HTERT RPE-1 (cell line): ENCODE data around the gene EXOC6B.

ENCODE experiments used
- in situ Hi-C: fragments of 300-500 bp; cut with MboI; formaldehyde crosslinking; loops from 4 replicates; pipeline ENCODE4 v1.14.3; 2020; ENCODE audit warnings: low sequenced_read_pairs

The EXOC6B gene

GRCh38 chr2:72237549-72237948, 588.3 kb downstream of the EXOC6B start:
- in situ Hi-C loops = no loop called here

GRCh38 chr2:72236445-72237067, 589.3 kb downstream of the EXOC6B start:
- in situ Hi-C loops = no loop called here

- in situ Hi-C loops = no loop called here
These were observed 590.1 kb downstream of the EXOC6B start for GRCh38 chr2:72235497-72236415.

- in situ Hi-C loops = no loop called here
These were observed 592.6 kb downstream of the EXOC6B start for GRCh38 chr2:72233211-72233610.

GRCh38 chr2:72222829-72223564, 602.8 kb downstream of the EXOC6B start:
- in situ Hi-C loops = no loop called here

GRCh38 chr2:72220170-72220569, 605.7 kb downstream of the EXOC6B start:
- in situ Hi-C loops = no loop called here

GRCh38 chr2:72214429-72215143, 611.2 kb downstream of the EXOC6B start:
- in situ Hi-C loops = no loop called here

- in situ Hi-C loops = no loop called here
These were observed 613.4 kb downstream of the EXOC6B start for GRCh38 chr2:72212486-72212855.

GRCh38 chr2:72211777-72212485, 613.9 kb downstream of the EXOC6B start:
- in situ Hi-C loops = no loop called here

- in situ Hi-C loops = no loop called here
These were observed 614.5 kb downstream of the EXOC6B start for GRCh38 chr2:72211350-72211749.

GRCh38 chr2:72210470-72210869, 615.4 kb downstream of the EXOC6B start:
- in situ Hi-C loops = no loop called here

GRCh38 chr2:72208225-72208624, 617.6 kb downstream of the EXOC6B start:
- in situ Hi-C loops = no loop called here

- in situ Hi-C loops = no loop called here
These were observed 618.5 kb downstream of the EXOC6B start for GRCh38 chr2:72207334-72207733.

GRCh38 chr2:72205504-72205881, 620.3 kb downstream of the EXOC6B start:
- in situ Hi-C loops = no loop called here

GRCh38 chr2:72204786-72205503, 620.9 kb downstream of the EXOC6B start:
- in situ Hi-C loops = no loop called here

GRCh38 chr2:72204156-72204785, 621.6 kb downstream of the EXOC6B start:
- in situ Hi-C loops = no loop called here

- in situ Hi-C loops = no loop called here
These were observed 627.1 kb downstream of the EXOC6B start for GRCh38 chr2:72198532-72199241.

GRCh38 chr2:72193723-72194122, 632.1 kb downstream of the EXOC6B start:
- in situ Hi-C loops = no loop called here

GRCh38 chr2:72191441-72191840, 634.4 kb downstream of the EXOC6B start:
- in situ Hi-C loops = no loop called here
